Fibroblast of villous mesenchyme (primary cell): ENCODE measurements around the gene UNC13B. TPM values are rescaled to one million over a fixed set of nuclear protein-coding genes. Genes with fewer than 3 reads are reported as not detected.

Experiments
- DNase-seq: peaks from one replicate; pipeline ENCODE4 v3.0.0-alpha.2; 2010; ENCODE audit warnings: low read depth
- H3K4me3 ChIP-seq: 2 replicates; pipeline ENCODE4 v1.5.1; 2011; ENCODE audit warnings: low read depth, mild to moderate bottlenecking, low read length
- CTCF ChIP-seq: IDR thresholded peaks from 2 replicates; pipeline ENCODE4 v1.5.1; 2012; ENCODE audit warnings: low read depth, mild to moderate bottlenecking, low read length; ENCODE audit not compliant: insufficient read depth
- total RNA-seq: library from RNA; depleted of rRNA; stranded (reverse); fragments of >200 nt; gene quantifications from 2 replicates; pipeline ENCODE4 v1.2.3, GENCODE V29; 2012

Gene UNC13B
- total RNA-seq, 1 donor, result 23.7 TPM

DNA sequence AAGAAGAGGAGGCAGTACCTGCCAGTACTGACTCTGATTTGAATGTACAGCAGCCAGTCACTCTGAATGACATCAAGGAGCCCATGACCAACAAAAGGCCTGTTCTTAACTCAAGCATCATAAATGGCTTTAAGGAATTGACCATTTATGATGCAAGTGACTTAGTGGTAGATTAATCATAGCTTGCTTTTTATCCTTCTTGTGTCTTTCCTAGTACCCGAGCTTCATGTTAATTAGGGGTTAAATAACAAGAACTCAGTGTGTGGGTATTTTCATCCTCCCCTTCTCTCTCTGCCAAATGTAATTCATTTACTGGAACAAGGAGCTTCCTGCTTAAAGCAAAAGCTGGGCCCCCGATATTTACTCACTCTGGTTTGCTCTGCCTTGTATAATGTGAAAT is 146.5 kb downstream of the UNC13B start:
- DNase-seq, result no peak
- TF ChIP-seq CTCF, result no peak
- H3K4me3 ChIP-seq, result no peak overlapping the region

- no peak for DNase-seq
- no peak overlapping the region for H3K4me3 ChIP-seq
- no peak for TF ChIP-seq CTCF
Observed at GRCh38 chr9:35311891-35312639, 150.3 kb downstream of the UNC13B start.

- DNase-seq, result no peak
- H3K4me3 ChIP-seq, result no peak overlapping the region
- no peak for TF ChIP-seq CTCF
Observed at GRCh38 chr9:35313460-35313859, 151.7 kb downstream of the UNC13B start.

DNA sequence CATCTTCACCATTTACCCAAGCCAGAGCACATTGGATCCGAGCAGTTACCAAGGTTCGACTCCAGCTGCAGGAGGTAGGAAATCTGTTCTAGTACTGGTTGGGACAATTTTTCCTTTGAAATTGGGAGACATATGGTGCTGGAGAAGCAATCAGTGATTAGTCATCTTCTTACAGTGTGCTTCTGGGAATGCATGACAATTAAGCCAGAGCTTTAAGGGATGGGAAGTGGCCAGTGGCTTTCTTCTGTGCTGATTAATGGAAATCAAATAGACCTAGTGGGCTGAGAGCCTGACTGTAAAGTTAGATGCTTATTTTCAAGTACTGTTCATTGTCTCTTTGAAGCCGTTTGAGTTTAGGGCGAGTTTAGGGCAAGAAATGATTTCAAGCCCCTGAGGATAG is 152.1 kb downstream of the UNC13B start:
- peak; percentile 30 for DNase-seq
- TF ChIP-seq CTCF, result no peak
- H3K4me3 ChIP-seq, result no peak overlapping the region

DNA sequence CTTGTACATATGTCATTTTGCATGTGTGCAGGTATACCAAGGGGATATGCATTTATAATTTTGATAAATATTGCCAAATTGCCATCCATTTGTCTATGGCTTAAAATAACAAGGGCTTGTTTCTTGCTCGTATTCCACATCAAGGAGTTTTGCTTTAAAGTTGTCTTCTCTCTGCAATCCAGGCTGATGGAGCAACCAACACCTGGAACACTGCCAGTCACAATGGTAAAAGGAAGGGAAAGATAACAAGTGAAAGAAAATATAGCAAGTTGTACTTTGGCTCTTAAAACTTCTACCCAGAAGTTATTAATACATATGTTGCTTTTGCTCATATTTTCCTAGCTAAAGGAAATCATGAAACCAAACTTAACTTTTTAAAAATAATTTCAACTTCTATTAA is 156.9 kb downstream of the UNC13B start:
- no peak for TF ChIP-seq CTCF
- no peak overlapping the region for H3K4me3 ChIP-seq
- no peak for DNase-seq

- no peak for DNase-seq
- no peak for TF ChIP-seq CTCF
- H3K4me3 ChIP-seq, result no peak overlapping the region
Observed at GRCh38 chr9:35322075-35322885, 160.5 kb downstream of the UNC13B start.

DNA sequence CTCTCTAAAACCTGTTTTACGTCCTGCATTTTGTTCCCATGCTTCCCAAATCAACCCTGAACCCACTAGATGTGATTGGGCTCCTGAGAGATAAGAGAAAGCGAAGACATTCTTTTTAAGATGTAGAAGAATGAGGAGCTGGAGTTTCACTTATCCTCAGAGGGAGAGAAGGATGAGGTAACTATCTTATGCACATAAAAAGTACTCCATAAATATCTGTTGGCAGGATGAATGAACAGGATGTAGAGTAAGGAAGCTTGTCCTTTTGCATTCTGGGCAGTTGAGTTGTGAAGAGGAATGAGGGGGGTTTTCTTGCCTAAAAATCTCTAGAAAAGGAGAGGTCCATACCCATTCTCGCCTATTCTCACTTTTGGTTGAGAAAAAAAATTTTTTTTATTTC is 163.2 kb downstream of the UNC13B start:
- DNase-seq, result no peak
- TF ChIP-seq CTCF, result no peak
- H3K4me3 ChIP-seq, result no peak overlapping the region
